Measurements from ENCODE around the gene PRKCQ. TPM values are rescaled to one million over a fixed set of nuclear protein-coding genes. Genes with fewer than 3 reads are reported as not detected.

Gene PRKCQ
- total RNA-seq, 1 experiment from 2014 or later, result 12.1 TPM

DNA sequence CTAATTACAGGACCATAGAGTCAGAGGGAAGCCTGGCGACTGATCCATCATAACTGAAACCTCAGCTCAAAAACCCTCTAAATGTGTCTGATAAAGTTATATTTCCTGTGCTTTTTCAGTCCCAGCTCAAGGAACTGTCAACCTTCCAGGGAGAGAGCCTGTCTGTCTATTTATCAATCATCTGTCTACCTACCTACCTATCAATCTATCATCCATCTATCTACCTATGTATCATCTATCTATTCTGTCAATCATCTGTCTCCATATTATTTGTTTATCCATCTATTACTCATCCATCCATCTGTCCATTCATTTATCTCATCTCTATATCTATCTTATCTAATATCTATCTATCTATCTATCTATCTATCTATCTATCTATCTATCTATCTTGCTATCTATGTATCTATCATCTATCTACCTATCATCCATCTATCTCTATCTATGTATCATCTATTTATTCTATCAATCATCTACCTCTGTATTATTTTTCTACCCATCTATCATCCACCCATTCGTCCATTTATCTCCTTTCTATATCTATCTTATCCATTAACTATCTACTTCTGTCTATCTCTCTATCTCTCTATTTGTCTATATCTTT, 161.4 kb downstream of the PRKCQ start:
- H3T11ph ChIP-seq (ENCODE audit: low read length), result no peak overlapping the region
- H3K4ac ChIP-seq (ENCODE audit: low read depth, low read length), result no peak overlapping the region
- Mint-ChIP-seq H3K27ac (no peak overlapping the region), H3K4me1 (no peaks in the 10 kb centered on the region), H3K9me3 (peaks cover 0 to 4% of the 10 kb centered on the region in 2 experiments; a peak in 1 of 5 replicates), H3K4me3 (no peak overlapping the region), H3K36me3 (ENCODE audit: insufficient read depth in 1 of 3, low read depth in 3 of 3) (peaks cover 0 to 1% (median 0%) of the 10 kb centered on the region in 3 experiments; a peak in 1 of 7 replicates), H3K27me3 (ENCODE audit: low read depth) (no peaks in the 10 kb centered on the region)
- no peak overlapping the region for H3K27ac ChIP-seq (ENCODE audit: insufficient read length, low read depth, low read length)
- no peaks in the 10 kb centered on the region for H3K27me3 ChIP-seq (ENCODE audit: insufficient read depth, low read length)
- H2AK5ac ChIP-seq (ENCODE audit: insufficient read length, low read length), result no peak overlapping the region
- H4K91ac ChIP-seq (ENCODE audit: insufficient read length, low read depth, low read length), result no peak overlapping the region
- no peaks in the 10 kb centered on the region for H4K20me1 ChIP-seq (ENCODE audit: control insufficient read depth, insufficient read depth, insufficient read length)
- H3K14ac ChIP-seq (ENCODE audit: insufficient read depth, low read length), result no peak overlapping the region
- H3K18ac ChIP-seq (ENCODE audit: insufficient read length, low read depth, low read length), result no peak overlapping the region
- 100% methylated on average over 1 of the region's 2 CpGs for WGBS (ENCODE audit: extremely low coverage, insufficient read length, low lambda C conversion rate)
- no peak overlapping the region for H2BK120ac ChIP-seq (ENCODE audit: low read depth, low read length, poor library complexity, severe bottlenecking)
- H3K9ac ChIP-seq (ENCODE audit: extremely low read depth, insufficient read length, low read length), result no peak overlapping the region
- H3K4me2 ChIP-seq (ENCODE audit: insufficient read depth, insufficient read length, low read length), result no peak overlapping the region
- H3K4me1 ChIP-seq (ENCODE audit: insufficient read depth, low read length), result no peaks in the 10 kb centered on the region
- H2AFZ ChIP-seq (ENCODE audit: low read length), result no peak overlapping the region
- H3K23me2 ChIP-seq (ENCODE audit: insufficient read length, low read depth, low read length, poor library complexity, severe bottlenecking), result no peaks in the 10 kb centered on the region
- no peaks in the 10 kb centered on the region for H3K79me1 ChIP-seq (ENCODE audit: insufficient read depth, low read depth, low read length, poor library complexity, severe bottlenecking)
- no peak overlapping the region for H2BK15ac ChIP-seq (ENCODE audit: low read depth, low read length)
- H2BK12ac ChIP-seq (ENCODE audit: insufficient read length, low read depth, low read length), result no peak overlapping the region
- no peaks in the 10 kb centered on the region for H3K9me3 ChIP-seq (ENCODE audit: control insufficient read depth, low read depth, low read length)
- H2BK5ac ChIP-seq (ENCODE audit: insufficient read length, low read length), result no peak overlapping the region
- no peak overlapping the region for H3K23ac ChIP-seq (ENCODE audit: insufficient read length, low read depth, low read length)
- H3K79me2 ChIP-seq (ENCODE audit: insufficient read depth, low read length), result no peaks in the 10 kb centered on the region
- no peak overlapping the region for H2BK20ac ChIP-seq (ENCODE audit: low read depth, low read length, poor library complexity, severe bottlenecking)
- TF ChIP-seq, protein P1, sequence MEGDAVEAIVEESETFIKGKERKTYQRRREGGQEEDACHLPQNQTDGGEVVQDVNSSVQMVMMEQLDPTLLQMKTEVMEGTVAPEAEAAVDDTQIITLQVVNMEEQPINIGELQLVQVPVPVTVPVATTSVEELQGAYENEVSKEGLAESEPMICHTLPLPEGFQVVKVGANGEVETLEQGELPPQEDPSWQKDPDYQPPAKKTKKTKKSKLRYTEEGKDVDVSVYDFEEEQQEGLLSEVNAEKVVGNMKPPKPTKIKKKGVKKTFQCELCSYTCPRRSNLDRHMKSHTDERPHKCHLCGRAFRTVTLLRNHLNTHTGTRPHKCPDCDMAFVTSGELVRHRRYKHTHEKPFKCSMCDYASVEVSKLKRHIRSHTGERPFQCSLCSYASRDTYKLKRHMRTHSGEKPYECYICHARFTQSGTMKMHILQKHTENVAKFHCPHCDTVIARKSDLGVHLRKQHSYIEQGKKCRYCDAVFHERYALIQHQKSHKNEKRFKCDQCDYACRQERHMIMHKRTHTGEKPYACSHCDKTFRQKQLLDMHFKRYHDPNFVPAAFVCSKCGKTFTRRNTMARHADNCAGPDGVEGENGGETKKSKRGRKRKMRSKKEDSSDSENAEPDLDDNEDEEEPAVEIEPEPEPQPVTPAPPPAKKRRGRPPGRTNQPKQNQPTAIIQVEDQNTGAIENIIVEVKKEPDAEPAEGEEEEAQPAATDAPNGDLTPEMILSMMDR (conservative IDR thresholded peaks at IDR 0.05), result no peak
- no peak overlapping the region for H4K8ac ChIP-seq (replicated peaks; ENCODE audit: insufficient read length, low read depth, low read length)
- no peak overlapping the region for H3K56ac ChIP-seq (ENCODE audit: insufficient read length, low read depth, low read length)
- no peak overlapping the region for H4K5ac ChIP-seq (ENCODE audit: insufficient read length, low read depth, low read length)
- no peak for DNase-seq
